Lung (tissue), 12 donors: ENCODE measurements around the gene TTC9B. TPM values are rescaled to one million over a fixed set of nuclear protein-coding genes. Genes with fewer than 3 reads are reported as not detected.

Source experiments
- ATAC-seq: fragments of 200-7000 bp; cut with Tn5 transposase; one replicate; pipeline ENCODE4 v1.9.1; 2020; ENCODE audit warnings: moderate number of reproducible peaks; ENCODE audit not compliant: insufficient read depth, low FRiP score
- DNase-seq, 3 donors: peaks; one replicate each; pipeline ENCODE4 v3.0.0-alpha.2; 2013 to 2017
- H3K27ac ChIP-seq, 2 donors: one replicate each; pipeline ENCODE4 v1.5.1; 2013; ENCODE audit warnings: mild to moderate bottlenecking in 2 of 2, moderate library complexity in 2 of 2, control low read depth in 1 of 2, inconsistent platforms in 1 of 2, low read depth in 1 of 2, low read length in 1 of 2
- H3K27me3 ChIP-seq, 3 donors: one replicate each; pipeline ENCODE4 v1.5.1; 2013; ENCODE audit warnings: low read length in 2 of 3; ENCODE audit not compliant: control insufficient read depth in 3 of 3, insufficient read depth in 3 of 3
- H3K36me3 ChIP-seq, 4 donors: one replicate each; pipeline ENCODE4 v1.5.1; 2013; ENCODE audit warnings: low read length in 4 of 4, mild to moderate bottlenecking in 1 of 4, moderate library complexity in 1 of 4; ENCODE audit not compliant: control insufficient read depth in 4 of 4, insufficient read depth in 4 of 4
- H3K4me1 ChIP-seq, 5 donors: one replicate each; pipeline ENCODE4 v1.5.1; 2013; ENCODE audit warnings: low read length in 5 of 5, mild to moderate bottlenecking in 2 of 5, moderate library complexity in 1 of 5; ENCODE audit not compliant: control insufficient read depth in 5 of 5, insufficient read depth in 5 of 5
- H3K4me3 ChIP-seq: one replicate; pipeline ENCODE4 v1.5.1; 2013; ENCODE audit warnings: mild to moderate bottlenecking, control low read depth, moderate library complexity
- H3K9ac ChIP-seq, 2 donors: one replicate each; pipeline ENCODE4 v1.5.1; 2013; ENCODE audit warnings: low read length in 2 of 2, control low read depth in 1 of 2; ENCODE audit not compliant: insufficient read depth in 1 of 2
- H3K9me3 ChIP-seq, 4 donors: one replicate each; pipeline ENCODE4 v1.5.1; 2013; ENCODE audit warnings: low read length in 3 of 4, mild to moderate bottlenecking in 1 of 4, moderate library complexity in 1 of 4; ENCODE audit not compliant: control insufficient read depth in 4 of 4, insufficient read depth in 3 of 4
- WGBS, 2 donors: extraction: QIAGEN DNeasy Blood & Tissue Kit; methylation state at CpG; one replicate each; pipeline ENCODE4 v1.1.7; 2013; 5-methylcytosine and 5-hydroxymethylcytosine counted together
- polyA plus RNA-seq, 2 donors: library from polyadenylated mRNA; stranded (reverse); fragments of 200-250 nt; gene quantifications; one replicate each; pipeline ENCODE4 v1.2.1, GENCODE V29; 2013
- total RNA-seq, 2 donors: library from RNA; depleted of rRNA in 1 of 2; stranded (reverse); fragments of >200 nt in 1 of 2; gene quantifications; one replicate each; pipeline ENCODE4 v1.2.1, GENCODE V29; 2014 to 2021
- TF ChIP-seq, protein P1 (sequence below): IDR thresholded peaks from 2 replicates; pipeline ENCODE4 v1.5.1; 2012; ENCODE audit warnings: mild to moderate bottlenecking; ENCODE audit errors: control extremely low read depth, extremely low read depth
- donor health status: control.
- donor health status: control.
- donor health status: Bipolar disorder and iron deficiency.
- donor health status: healthy.
- donor health status: DM: yes; HTN: yes; CAD: no.

The TTC9B gene
- total and polyA plus RNA-seq, 4 donors, result not detected

DNA sequence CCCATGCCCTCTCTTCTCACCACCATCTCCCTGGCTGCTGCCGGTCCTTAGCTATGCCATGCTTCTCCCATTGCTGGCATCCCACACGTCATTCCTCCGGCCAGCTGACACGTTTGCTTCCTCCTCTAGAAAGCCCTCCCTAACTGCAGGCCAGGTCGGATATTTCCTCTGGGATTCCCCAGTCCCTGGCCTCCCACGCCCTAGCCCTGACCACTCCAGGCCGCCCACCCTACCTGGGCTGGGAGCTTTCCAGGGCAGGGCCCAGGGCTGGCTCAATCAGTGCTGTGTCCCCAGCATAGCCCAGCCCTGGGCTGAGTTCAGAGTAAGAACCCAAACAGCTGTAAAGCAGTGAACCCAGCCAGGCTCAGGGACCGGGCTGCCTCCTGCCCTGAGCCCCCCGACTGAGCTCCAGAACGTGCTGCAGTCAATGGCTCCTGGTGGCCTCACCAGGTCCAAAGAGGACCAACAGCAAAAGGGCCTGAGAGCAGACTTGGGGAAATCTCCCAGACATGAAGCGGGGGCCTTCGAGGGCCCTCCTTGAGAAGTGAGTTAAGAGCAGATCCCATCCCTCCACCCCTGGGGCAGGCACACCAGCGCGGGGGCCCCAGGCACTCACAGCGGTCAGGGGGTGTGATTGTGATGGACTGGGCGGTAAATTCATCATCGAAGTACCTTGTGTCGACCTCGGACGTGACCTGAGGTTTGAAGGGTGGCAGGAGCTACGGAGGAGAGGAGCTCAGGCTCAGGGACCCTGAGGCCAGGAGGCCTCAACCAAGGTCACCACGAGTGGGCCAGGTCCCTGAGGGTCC, 16.4 kb upstream of the TTC9B start:
- H3K4me1 ChIP-seq, result peaks cover 0 to 15% (median 11%) of the 10 kb centered on the region in 5 donors
- H3K4me3 ChIP-seq, result no peak overlapping the region
- TF ChIP-seq, protein P1, sequence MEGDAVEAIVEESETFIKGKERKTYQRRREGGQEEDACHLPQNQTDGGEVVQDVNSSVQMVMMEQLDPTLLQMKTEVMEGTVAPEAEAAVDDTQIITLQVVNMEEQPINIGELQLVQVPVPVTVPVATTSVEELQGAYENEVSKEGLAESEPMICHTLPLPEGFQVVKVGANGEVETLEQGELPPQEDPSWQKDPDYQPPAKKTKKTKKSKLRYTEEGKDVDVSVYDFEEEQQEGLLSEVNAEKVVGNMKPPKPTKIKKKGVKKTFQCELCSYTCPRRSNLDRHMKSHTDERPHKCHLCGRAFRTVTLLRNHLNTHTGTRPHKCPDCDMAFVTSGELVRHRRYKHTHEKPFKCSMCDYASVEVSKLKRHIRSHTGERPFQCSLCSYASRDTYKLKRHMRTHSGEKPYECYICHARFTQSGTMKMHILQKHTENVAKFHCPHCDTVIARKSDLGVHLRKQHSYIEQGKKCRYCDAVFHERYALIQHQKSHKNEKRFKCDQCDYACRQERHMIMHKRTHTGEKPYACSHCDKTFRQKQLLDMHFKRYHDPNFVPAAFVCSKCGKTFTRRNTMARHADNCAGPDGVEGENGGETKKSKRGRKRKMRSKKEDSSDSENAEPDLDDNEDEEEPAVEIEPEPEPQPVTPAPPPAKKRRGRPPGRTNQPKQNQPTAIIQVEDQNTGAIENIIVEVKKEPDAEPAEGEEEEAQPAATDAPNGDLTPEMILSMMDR, result no peak
- H3K9me3 ChIP-seq, result no peaks in the 10 kb centered on the region
- DNase-seq (no peak), ATAC-seq (no peak)
- WGBS, 2 donors, result 89 to 94% methylated on average over 22 of the region's 22 CpGs
- H3K27ac ChIP-seq, result no peak overlapping the region
- H3K36me3 ChIP-seq, result peaks cover 3 to 56% (median 25%) of the 10 kb centered on the region in 4 donors
- H3K9ac ChIP-seq, result no peak overlapping the region
- H3K27me3 ChIP-seq, result no peaks in the 10 kb centered on the region

DNA sequence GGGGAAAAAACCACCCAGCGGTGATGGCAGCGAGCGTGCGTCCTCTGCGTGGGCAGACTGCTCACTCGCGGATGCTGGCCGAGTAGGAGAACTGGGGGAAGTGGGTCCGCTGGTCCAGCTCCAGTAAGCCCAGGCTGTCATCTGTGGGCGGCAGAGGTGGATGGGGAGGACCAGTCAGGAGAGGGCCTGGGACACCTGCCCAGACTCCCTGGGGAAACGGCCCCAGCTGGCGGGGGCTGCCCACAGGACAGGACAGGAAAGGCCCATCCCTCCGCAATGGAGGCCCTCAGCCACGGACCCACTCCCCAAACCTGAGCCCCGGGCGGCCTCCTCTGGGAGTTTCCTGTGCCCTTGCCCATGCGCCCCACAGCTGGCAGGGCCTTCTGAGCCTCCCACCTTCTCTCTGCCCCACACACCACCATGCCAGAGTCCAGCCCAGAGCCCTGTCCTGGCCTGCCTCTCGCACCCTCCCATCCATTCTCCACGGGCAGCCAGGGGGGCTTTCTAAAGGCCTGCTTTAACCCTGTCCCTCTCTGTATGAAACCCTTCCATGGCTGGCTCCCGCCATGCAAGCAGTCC, 15.7 kb upstream of the TTC9B start:
- Histone ChIP-seq H3K9me3 (no peaks in the 10 kb centered on the region), H3K9ac (no peak overlapping the region), H3K36me3 (peaks cover 0 to 52% (median 23%) of the 10 kb centered on the region in 4 donors), H3K27ac (no peak overlapping the region), H3K27me3 (no peaks in the 10 kb centered on the region), H3K4me1 (peaks cover 0 to 15% (median 11%) of the 10 kb centered on the region in 5 donors), H3K4me3 (no peak overlapping the region)
- DNase-seq, result no peak
- TF ChIP-seq, protein P1, result no peak
- WGBS, 2 donors, result 91% methylated on average over 20 of the region's 20 CpGs
- ATAC-seq, result no peak

DNA sequence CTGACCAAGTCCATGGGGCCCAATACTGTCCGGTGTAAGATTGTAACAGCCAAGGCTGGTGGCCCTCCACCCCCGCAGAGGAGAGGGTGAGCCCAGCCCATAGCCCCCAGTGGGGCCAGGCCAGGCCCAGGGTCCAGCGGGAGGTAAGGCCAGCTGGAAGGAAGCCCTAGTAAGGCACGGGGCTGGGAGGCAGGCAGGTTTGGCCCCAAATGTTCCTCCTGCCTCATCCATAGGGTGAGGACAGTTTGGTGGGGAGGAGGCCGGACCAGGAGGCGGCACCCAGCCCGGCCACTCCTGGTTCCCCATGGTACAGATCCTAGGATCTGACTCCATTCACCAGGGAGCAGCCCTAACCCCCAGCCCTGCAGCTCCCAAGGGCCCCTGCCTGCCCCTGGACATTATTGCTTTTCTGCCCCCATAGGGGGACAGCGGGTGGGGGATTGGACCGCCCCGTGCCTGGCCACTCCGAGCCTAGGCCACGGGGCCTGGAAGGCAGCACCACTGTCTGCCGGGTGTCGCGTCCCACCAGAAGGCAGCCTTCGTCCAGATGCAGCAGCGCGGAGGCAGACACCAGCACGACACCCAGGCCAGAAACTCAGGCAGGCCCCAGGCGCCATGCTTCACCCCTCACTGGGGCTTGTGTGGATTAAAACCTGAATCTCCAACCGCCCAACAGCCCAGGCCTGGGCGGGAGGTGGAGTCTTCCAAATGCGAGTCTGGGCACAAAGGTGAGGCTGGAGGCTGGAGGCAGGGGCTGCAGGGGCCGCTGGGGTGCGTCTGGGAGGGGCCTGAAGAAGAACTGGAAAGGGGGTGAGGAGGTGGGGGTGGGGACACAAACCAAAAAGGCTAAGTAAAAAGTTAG, 15.0 kb upstream of the TTC9B start:
- no peak overlapping the region for H3K9ac ChIP-seq
- no peaks in the 10 kb centered on the region for H3K9me3 ChIP-seq
- H3K4me3 ChIP-seq, result no peak overlapping the region
- DNase-seq, result no peak
- H3K27ac ChIP-seq, result no peak overlapping the region
- peaks cover 0 to 15% (median 11%) of the 10 kb centered on the region in 5 donors for H3K4me1 ChIP-seq
- 96% methylated on average over 25 of the region's 25 CpGs for WGBS, 2 donors
- no peak for ATAC-seq
- no peaks in the 10 kb centered on the region for H3K27me3 ChIP-seq
- TF ChIP-seq, protein P1, result no peak
- H3K36me3 ChIP-seq, result peaks cover 0 to 45% (median 22%) of the 10 kb centered on the region in 4 donors
